Caki2 (cell line): ENCODE measurements around the gene SV2B. TPM values are rescaled to one million over a fixed set of nuclear protein-coding genes. Genes with fewer than 3 reads are reported as not detected.

Source experiments
- DNase-seq: peaks from one replicate; pipeline ENCODE4 v3.0.0-alpha.2; 2015; ENCODE audit warnings: low read depth
- in situ Hi-C: cut with HindIII; loops from 2 replicates; pipeline ENCODE4 v1.10.0; 2016; ENCODE audit warnings: low sequenced_read_pairs, low pct_unique_long_range_greater_than_20kb, mixed read lengths
- total RNA-seq: library from RNA; depleted of rRNA; stranded (reverse); fragments of >200 nt; shearing (Covaris generic); gene quantifications from 2 replicates; pipeline ENCODE4 v1.2.3, GENCODE V29; 2014; ENCODE audit warnings: low replicate concordance

SV2B gene
- total RNA-seq, 1 experiment from 2014 or later = not detected

DNA sequence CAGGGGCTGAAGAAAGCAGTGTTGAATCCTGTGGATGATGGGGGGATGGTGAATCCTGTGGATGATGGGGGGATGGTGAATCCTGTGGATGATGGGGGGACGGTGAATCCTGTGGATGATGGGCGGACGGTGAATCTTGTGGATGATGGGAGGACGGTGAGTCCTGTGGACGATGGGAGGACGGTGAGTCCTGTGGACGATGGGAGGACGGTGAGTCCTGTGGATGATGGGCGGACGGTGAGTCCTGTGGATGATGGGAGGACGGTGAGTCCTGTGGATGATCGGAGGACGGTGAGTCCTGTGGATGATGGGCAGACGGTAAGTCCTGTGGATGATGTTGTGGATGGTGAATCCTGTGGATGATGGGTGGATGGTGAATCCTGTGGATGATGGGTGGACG is 170.7 kb downstream of the SV2B start:
- no peak for DNase-seq
- in situ Hi-C loops = no loop called here

DNA sequence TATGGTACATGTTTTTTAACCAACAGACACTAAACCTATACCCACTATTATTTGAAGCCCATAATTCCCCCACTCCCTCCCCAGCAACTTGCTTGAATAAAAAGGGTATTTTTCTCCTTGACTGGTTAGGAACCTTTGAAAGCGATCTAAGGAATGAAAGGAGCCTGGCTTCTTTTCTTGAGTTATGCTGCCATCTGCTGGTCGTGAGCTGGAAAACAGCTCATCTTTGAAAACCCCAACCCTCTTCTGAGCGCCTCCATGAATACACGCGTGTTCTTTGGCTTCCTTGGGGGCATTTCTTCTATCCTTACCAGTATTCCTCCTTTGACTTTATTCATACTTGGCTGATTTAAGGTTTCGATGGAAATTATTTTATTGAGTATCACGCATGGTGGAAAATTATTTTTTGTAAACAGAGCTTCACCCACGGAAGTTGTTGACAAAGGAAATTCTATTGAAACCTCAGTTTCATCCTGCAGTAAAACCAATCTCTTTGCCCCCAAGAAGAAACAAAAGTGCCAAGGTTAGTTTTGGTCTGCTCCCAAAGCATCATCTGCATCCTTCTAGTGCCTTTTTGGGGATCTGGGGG is 171.6 kb downstream of the SV2B start:
- peak; percentile 45 for DNase-seq
- in situ Hi-C loops = no loop called here

DNA sequence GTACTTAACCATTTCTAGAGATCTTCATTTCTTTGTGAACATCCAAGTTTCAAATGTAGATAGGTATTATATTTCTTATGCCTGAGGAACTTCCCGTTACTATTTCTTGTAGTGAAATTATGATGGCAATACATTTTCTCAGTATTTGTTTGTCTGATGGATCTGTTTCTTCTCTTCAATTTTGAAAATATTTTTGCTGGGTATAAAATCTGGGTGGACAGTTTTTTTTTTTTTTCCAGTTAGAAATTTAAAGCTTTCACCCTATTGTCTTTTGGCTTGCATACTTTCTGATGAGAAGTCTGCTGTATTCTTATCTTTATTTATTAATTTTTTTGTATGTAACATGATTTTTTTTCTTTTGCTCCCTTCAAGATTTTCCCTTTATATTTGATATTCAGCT is 175.8 kb downstream of the SV2B start:
- DNase-seq = no peak
- in situ Hi-C loops = no loop called here

DNA sequence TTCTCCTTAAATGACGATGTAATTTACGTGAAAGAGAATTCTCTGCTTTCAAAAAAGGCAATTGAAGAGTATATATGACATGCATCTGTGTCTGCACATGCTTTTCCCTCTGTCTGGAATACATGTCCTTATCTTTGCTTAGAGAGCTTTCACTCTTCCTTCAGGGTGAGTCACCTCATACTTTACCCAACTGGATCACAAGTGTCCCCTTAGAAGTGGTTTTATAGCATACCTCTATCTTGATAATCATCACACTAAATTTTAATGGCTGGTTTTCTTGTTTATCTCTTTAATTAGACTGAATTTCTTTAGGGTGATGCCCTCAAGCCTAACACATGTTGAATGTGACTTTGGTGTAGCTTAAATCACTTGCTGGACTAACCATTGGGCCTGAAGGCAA is 178.9 kb downstream of the SV2B start:
- no peak for DNase-seq
- in situ Hi-C loops = no loop called here

DNA sequence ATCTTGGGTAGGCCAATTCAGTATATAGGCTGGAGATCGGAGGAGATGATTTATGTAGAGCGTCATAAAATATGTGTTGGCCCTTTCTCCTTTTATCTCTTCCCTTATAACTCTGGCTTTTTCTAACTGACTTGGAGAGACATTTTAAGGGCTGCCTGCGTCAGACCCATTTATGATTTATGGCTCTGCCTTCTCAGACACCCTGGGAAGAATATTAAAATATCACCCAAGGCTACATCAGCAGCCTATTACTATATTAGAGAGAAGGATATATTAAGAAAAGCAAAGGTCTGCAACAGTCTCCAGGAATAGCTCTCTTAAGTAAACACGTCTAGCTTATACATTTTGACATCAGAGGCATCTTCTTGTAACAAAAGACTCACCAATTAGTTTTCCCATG is 179.4 kb downstream of the SV2B start:
- no peak for DNase-seq
- in situ Hi-C loops = no loop called here

DNA sequence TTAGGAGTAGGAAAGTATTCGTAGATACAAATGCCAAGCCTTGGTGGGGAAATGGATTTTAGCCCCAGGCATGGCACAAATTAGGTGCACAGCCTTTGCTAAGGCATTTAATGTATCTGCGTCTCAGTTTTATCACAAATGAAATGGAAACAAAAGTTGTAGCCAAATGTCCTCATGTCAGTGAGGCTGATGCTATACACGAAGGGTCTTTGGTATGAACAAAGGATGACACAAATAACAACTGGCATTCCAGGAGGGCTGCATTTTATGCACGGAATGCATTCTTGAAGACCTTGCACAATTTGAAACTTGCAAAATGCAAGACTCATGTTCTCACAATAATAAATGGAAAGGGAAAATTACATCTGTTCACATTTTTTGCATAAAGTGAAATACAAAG is 181.9 kb downstream of the SV2B start:
- no peak for DNase-seq
- in situ Hi-C loops = no loop called here

DNA sequence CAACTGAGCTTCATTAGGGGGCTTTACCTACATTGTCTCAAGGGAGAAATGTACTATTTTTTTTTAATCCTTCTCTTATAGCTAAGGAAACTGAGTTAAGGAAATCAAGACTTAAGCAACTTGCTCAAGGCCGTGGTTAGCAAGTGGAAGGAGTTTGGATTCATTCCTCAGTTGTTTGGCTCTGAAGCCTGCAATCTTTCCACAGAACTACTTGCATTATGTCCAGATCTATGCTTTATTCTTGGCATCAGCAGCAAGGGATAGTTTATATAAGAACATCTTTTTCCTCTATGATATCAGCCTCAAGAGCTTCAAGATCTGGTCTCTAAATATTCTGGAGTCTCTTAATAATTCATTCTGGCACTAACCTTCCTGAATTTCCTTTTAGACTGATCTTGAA is 182.4 kb downstream of the SV2B start:
- no peak for DNase-seq
- in situ Hi-C loops = no loop called here

DNA sequence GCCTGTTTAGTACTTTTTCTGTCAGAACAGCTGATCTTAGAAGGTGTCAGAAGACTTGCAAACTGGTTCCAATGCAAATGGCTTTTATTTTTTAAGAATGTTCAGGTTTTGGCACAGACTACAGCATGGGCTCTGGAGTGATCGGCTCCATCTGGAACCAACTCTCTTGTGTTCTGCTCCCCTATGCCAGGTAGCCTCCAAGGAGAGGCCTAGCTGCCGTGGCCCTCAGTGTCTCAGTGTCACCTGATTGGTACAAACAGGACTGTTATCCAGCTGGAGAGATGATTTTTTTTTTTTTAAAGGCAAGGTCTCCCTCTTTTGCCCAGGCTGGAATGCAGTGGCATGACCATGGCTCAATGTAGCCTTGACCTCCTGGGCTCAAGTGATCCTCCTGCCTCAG is 183.1 kb downstream of the SV2B start:
- in situ Hi-C loops = no loop called here
- no peak for DNase-seq

DNA sequence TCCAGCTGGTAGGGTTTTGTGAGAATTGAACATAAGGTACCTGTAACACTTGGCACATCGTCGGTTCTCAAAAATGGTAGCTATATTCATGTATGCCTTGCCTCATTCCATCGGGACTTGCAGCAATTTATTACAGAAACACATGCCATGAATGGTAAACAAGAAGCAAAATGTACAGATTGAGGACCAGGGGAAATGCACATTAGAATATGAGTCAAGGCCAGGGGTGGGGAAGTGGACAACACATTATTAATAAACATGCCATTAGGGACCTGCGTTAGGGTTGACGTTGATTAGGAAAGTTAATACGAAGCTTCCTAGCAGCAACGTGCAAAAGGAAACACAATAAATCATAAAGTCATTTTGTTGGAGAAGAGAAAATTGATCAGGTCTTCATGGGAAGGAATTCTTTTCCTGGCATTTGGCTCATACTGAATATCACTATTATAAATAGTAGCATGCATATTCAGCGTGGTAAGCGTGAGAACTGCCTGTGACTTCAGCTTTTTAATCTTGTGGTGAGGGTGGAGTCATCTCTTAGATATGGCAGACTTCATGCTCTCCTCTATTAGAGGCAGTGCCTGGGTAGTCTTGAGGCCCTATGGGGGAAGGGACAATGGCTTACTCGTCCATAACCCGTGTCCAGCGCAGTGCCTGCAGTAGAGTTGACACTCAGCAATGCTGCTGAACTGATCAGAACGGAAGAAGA is 184.9 kb downstream of the SV2B start:
- in situ Hi-C loops = no loop called here
- no peak for DNase-seq

DNA sequence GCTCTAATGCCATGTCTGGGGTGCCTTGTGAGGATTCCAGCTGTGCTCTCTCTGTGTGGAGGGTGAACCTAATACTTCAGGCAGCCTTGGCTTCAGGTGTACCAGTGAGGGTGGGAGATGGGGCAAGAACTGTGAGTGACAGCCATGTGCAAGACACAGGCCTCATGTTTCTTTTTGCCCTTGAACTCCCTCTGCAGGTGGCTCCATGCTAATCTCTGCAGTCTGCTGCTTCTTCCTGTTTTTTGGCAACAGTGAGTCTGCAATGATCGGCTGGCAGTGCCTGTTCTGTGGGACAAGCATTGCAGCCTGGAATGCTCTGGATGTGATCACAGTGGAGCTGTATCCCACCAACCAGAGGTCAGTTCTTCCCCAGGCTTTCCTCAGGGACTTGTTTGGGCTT is 189.3 kb downstream of the SV2B start:
- DNase-seq = no peak
- in situ Hi-C loops = no loop called here

DNA sequence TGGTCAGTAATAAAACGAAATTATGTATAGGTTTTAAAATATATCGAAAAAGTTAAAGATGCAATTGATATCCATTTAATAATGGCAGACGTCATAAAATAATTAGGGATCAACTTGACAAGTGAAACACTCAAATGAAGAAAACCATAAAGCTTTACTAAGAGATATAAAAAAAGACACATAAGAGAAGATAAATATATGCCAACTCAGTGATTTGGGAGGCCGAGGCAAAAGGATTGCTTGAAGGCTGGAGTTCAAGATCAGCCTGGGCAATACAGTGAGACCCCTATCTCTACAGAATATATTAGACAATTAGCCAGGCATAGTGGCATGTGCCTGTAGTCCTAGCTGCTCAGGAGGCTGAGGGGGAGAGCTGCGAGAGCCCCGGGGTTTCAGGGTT is 190.5 kb downstream of the SV2B start:
- in situ Hi-C loops = no loop called here
- no peak for DNase-seq

DNA sequence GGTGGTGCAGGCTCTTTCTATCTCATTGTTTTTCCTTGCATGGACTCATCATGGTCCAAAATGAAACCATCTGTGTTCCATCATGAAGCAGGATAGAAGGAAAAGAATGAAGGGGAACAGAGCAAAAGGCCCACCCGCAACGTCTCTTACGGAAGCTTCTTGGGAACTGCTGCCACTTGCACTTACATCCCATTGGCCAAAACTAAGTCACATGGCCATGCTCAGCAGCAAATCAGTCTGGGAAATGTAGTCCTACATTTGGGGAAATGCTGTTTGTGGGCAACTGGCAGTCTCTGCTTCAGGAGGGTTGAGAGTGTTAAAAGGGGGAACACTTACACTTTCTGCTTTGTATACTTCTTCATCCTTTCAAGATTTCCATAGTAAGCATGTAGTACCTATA is 191.6 kb downstream of the SV2B start:
- peak; percentile 4 for DNase-seq
- in situ Hi-C loops = no loop called here

DNA sequence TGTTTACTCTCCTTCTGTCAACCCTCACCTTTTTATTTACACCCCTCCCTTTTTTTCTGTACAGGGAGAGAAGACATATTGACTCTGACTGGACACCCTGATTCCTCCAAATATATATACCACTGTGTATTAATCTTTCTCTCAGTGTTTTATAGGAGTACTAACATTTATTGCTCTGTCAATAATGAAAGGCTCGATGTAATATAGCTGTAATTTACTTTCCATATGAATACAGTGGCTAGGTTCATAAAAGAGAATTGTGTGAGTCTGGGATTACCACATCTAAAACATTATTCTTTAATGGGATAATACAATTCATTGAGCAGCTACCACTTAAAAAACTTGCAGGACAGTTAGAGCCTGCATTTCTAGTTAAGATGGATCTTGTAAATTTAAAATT is 194.3 kb downstream of the SV2B start:
- in situ Hi-C loops = no loop called here
- no peak for DNase-seq

DNA sequence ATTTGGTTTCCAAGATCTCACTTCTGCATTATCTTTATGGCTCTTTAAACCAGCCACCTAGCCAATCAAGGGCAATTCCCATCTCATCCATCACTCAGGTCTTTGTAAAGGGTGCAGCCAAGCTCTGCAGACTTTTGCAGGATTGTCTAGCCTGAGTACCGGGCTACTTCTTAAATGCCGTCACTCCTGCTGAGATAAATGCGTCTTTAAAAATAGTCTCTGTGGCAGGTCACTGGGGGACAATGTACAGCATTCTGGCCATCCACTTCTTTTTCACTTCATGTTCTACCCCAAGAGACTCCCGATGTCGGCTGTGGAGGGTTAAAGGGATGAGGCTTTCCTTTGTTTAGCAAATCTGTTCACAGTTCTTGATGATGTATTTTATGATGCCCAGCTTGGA is 194.7 kb downstream of the SV2B start:
- no peak for DNase-seq
- in situ Hi-C loops = no loop called here

DNA sequence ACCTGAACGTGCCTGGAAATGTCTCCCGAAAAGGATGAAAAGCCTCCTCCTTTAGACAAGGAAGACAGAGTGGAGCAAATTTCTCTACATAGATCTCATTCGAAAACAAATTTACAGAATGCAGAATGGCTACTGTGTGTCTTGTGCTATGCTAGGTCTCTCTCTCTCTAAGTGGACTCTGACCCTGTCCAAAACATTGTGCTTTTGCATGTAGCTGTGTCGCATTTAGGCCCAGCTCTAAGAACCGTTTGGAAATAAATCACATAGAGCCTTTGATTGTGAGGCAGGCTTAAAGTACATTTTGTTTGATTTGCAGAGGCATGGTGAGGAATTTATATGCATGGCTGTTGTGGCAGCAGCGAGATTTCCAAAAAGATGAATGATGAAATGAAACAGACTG is 198.0 kb downstream of the SV2B start:
- in situ Hi-C loops = no loop called here
- DNase-seq = no peak

DNA sequence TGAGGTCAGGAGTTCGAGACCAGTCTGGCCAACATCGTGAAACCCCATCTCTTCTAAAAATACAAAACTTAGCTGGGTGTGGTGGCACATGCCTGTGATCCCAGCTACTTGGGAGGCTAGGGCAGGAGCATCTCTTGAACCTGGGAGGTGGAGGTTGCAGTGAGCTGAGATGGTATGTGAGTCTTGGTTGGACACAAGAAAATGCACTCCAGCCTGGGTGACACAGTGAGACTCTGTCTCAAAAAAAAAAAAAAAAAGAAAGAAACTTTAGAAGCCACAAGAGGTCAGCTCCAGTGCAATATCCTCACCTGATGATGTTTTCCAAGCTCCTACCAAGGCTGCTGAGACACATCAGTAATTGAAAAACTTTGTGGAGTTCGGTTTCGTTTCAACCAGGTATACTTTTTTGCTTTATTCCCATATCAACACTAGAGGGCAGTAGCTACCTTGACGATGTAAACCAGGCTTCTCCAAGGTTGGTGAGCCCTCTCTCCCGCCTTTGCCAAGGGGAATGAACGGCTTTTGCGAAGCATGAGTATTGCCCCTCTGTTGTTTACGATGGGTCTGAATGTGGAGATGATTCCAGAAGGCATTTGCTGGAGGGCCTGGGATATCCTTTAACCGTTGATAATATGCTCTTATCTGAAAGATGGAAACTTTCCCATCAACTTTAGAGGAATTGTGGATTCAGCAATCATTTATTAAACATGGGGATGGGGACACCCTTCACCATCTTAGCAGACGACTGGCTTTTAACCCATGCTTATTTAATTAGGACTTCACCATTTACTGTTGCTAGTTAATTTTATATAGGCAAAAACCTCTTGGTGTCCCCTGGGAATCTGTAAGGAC is 202.8 kb downstream of the SV2B start:
- in situ Hi-C loops = no loop called here
- DNase-seq = peak; percentile 45

DNA sequence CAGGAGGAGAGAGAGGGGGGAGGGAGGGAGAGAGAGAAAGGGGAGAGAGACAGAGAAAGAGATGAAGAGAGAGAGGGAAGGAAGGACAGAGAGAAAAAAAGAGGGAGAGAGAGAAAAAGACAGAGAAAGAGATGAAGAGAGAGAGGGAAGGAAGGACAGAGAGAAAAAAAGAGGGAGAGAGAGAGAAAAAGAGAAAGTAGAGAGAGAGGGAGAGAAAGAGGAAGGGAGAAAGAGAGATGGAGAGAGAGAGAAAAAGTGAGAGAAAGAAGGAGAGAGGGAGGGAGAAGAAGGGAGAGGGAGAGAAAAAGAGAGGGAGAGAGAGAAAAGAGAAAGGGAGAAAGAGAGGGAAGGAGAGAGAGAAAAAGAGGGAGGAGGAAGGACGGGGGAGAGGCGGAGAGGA is 204.2 kb downstream of the SV2B start:
- in situ Hi-C loops = no loop called here
- no peak for DNase-seq

DNA sequence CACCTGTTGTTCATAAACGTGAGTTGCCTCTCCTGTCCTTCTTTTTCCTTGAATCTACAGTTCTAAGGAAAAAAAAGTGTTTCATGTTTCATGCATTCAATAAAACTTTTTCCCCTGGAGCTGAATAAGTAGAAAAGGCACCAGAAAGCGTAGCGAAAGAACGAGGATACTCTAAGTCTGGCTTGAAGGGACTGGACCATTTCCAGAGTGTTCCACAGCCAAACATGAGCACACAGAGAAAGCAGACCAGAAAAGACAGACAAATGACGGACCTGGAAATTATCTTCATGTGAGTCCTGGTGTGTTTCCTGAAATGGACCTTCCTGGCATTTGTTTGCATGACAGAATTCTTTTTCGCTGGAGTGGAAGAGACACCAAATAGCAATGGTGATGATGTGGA is 204.7 kb downstream of the SV2B start:
- no peak for DNase-seq
- in situ Hi-C loops = no loop called here

DNA sequence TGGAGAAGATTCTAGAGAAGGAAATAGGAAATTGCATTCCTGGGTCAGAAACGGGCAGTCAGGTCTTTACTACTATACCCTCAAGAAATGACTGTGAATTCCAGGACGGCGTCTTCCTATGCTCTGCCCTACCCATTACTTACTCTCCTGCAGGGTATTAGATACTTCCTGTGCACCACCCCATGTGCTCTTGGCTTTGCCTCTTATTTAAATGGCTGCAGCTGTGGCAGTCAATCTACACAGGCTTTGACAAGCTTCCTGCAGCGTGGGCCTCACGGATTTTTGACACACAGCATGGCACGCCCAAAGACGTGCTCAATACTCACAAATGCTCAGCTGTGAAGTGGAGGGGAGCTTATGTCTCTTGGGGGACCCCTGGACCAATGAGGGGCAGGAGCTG is 206.1 kb downstream of the SV2B start:
- in situ Hi-C loops = no loop called here
- DNase-seq = no peak

DNA sequence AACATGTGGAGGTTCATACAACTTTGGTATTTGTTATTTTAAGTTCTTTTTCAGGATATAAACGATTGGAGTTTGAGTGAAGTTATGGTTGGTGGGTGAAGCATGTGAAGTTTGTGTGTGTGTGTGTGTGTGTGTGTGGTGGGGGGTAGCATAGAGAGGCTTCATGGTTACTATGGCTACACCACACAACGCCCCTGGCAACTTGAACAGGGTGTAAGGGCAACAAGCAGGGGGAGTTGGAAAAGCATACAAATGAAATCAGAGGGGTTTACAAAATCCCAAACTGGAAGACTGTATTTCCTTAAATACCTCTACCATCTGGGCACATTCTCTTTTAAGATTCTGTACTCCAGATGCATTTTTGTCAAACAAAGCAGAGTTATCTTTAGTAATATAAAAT is 207.5 kb downstream of the SV2B start:
- DNase-seq = no peak
- in situ Hi-C loops = no loop called here
